OCI-LY1 (cell line): ENCODE data around the gene FAH.

Source experiments
- EZH2 ChIP-seq: fragments of 200-600 bp; sonication (generic), shearing (Covaris generic); IDR thresholded peaks from 2 replicates; pipeline ENCODE4 v1.8.0; 2017; ENCODE audit warnings: borderline replicate concordance, mixed run types, mild to moderate bottlenecking, antibody characterized with exemption, low read length, moderate library complexity, mixed read lengths
- TF ChIP-seq, protein P1 (sequence below): fragments of 200-600 bp; sonication (generic), shearing (Covaris generic); IDR thresholded peaks from 2 replicates; pipeline ENCODE4 v1.5.1; 2017; ENCODE audit warnings: mild to moderate bottlenecking, antibody characterized with exemption, low read length, moderate library complexity, mixed read lengths

DNA sequence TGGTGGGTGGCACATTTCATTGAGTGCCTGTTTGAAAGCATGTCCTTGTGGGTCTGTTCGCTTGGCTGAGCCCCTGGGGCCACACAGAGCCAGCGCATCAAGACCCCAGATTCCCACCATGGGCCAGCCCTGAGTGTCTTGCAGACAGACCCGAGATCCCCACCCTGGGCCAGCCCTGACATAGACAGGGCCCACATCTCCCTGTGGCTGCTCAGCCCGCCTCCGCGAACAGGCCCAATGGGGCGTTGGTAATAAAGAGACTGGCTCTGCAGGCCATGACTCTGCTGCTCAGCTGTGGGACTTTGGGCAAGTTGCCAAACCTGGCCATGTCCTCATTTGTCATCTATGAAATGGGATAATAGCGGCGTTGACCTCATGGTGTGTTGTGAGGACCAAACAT is 22.6 kb downstream of the FAH start:
- TF ChIP-seq EZH2, result no peak
- TF ChIP-seq, protein P1, sequence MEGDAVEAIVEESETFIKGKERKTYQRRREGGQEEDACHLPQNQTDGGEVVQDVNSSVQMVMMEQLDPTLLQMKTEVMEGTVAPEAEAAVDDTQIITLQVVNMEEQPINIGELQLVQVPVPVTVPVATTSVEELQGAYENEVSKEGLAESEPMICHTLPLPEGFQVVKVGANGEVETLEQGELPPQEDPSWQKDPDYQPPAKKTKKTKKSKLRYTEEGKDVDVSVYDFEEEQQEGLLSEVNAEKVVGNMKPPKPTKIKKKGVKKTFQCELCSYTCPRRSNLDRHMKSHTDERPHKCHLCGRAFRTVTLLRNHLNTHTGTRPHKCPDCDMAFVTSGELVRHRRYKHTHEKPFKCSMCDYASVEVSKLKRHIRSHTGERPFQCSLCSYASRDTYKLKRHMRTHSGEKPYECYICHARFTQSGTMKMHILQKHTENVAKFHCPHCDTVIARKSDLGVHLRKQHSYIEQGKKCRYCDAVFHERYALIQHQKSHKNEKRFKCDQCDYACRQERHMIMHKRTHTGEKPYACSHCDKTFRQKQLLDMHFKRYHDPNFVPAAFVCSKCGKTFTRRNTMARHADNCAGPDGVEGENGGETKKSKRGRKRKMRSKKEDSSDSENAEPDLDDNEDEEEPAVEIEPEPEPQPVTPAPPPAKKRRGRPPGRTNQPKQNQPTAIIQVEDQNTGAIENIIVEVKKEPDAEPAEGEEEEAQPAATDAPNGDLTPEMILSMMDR, result no peak
